ENCODE measurements around the gene ZNF823.

The ZNF823 gene

GRCh38 chr19:11737964-11738745 is 591 bp downstream of the ZNF823 start:
- DNase-seq (ENCODE audit: low read depth, low spot score), result no peak

GRCh38 chr19:11736696-11737095 is 2.0 kb downstream of the ZNF823 start:
- DNase-seq (ENCODE audit: low read depth, low spot score), result no peak

- no peak for DNase-seq (ENCODE audit: low read depth, low spot score)
Measured at GRCh38 chr19:11735375-11735774, 3.4 kb downstream of the ZNF823 start.

- no peak for DNase-seq (ENCODE audit: low read depth, low spot score)
Measured at GRCh38 chr19:11729586-11729985, 9.2 kb downstream of the ZNF823 start.

- no peak for DNase-seq (ENCODE audit: low read depth, low spot score)
Measured at GRCh38 chr19:11722414-11722813, 16.3 kb downstream of the ZNF823 start.

- DNase-seq (ENCODE audit: low read depth, low spot score), result no peak
Measured at GRCh38 chr19:11721681-11722080, 17.1 kb downstream of the ZNF823 start.

GRCh38 chr19:11710313-11710712 is 28.4 kb downstream of the ZNF823 start:
- no peak for DNase-seq (ENCODE audit: low read depth, low spot score)

- no peak for DNase-seq (ENCODE audit: low read depth, low spot score)
Measured at GRCh38 chr19:11708457-11708856, 30.3 kb downstream of the ZNF823 start.

GRCh38 chr19:11705474-11705873 is 33.3 kb downstream of the ZNF823 start:
- no peak for DNase-seq (ENCODE audit: low read depth, low spot score)

- DNase-seq (ENCODE audit: low read depth, low spot score), result no peak
Measured at GRCh38 chr19:11704626-11705025, 34.1 kb downstream of the ZNF823 start.

GRCh38 chr19:11699931-11700794 is 38.6 kb downstream of the ZNF823 start:
- no peak for DNase-seq (ENCODE audit: low read depth, low spot score)

- no peak for DNase-seq (ENCODE audit: low read depth, low spot score)
Measured at GRCh38 chr19:11698231-11698630, 40.5 kb downstream of the ZNF823 start.

GRCh38 chr19:11697284-11697855 is 41.4 kb downstream of the ZNF823 start:
- DNase-seq (ENCODE audit: low read depth, low spot score), result no peak

GRCh38 chr19:11694533-11695439 is 44.0 kb downstream of the ZNF823 start:
- peak; percentile 82 for DNase-seq (ENCODE audit: low read depth, low spot score)

- no peak for DNase-seq (ENCODE audit: low read depth, low spot score)
Measured at GRCh38 chr19:11693505-11694499, 44.9 kb downstream of the ZNF823 start.

GRCh38 chr19:11692127-11692790 is 46.5 kb downstream of the ZNF823 start:
- no peak for DNase-seq (ENCODE audit: low read depth, low spot score)

- DNase-seq (ENCODE audit: low read depth, low spot score), result no peak
Measured at GRCh38 chr19:11685676-11686650, 52.8 kb downstream of the ZNF823 start.

- DNase-seq (ENCODE audit: low read depth, low spot score), result no peak
Measured at GRCh38 chr19:11684987-11685675, 53.6 kb downstream of the ZNF823 start.
